Natural killer cell (primary cell): ENCODE measurements around the gene AHSP. TPM values are rescaled to one million over a fixed set of nuclear protein-coding genes. Genes with fewer than 3 reads are reported as not detected.
A peak's percentile ranks its signal among the peaks of the same experiment; 100 is the strongest.

Experiments
- ATAC-seq, 3 donors: fragments of 150-1000 bp in 2 of 3; fragments of 200-7000 bp in 1 of 3; cut with Tn5 transposase; 1 replicate in 1 of 3; 2 replicates in 2 of 3; pipeline ENCODE4 v1.10.0; 2021; ENCODE audit warnings: mild to moderate bottlenecking in 2 of 3, moderate library complexity in 2 of 3
- DNase-seq, 2 donors: peaks; one replicate each; pipeline versions ENCODE4 v3.0.0 to v3.0.0-alpha.2; 2013 to 2021; ENCODE audit warnings: mixed read lengths in 1 of 2
- H3K27ac ChIP-seq: one replicate; pipeline ENCODE4 v1.5.1; 2013; ENCODE audit warnings: mild to moderate bottlenecking, low read length
- H3K27me3 ChIP-seq: one replicate; pipeline ENCODE4 v1.6.1; 2013; ENCODE audit warnings: low read length; ENCODE audit not compliant: control insufficient read depth, insufficient read depth
- H3K36me3 ChIP-seq: one replicate; pipeline ENCODE4 v1.6.1; 2013; ENCODE audit warnings: low read length; ENCODE audit not compliant: control insufficient read depth, insufficient read depth
- H3K4me1 ChIP-seq: one replicate; pipeline ENCODE4 v1.6.1; 2013; ENCODE audit warnings: low read length; ENCODE audit not compliant: control insufficient read depth, insufficient read depth
- H3K4me3 ChIP-seq: one replicate; pipeline ENCODE4 v1.5.1; 2013; ENCODE audit warnings: low read length
- H3K9me3 ChIP-seq: one replicate; pipeline ENCODE4 v1.6.1; 2013; ENCODE audit warnings: low read length; ENCODE audit not compliant: control insufficient read depth, insufficient read depth
- H3K27ac Mint-ChIP-seq, 2 donors: one replicate each; pipeline ENCODE4 v1.8.0; 2022; ENCODE audit warnings: mild to moderate bottlenecking in 2 of 2, mixed read lengths in 2 of 2, moderate library complexity in 1 of 2
- H3K27me3 Mint-ChIP-seq, 2 donors: one replicate each; pipeline ENCODE4 v1.8.0; 2022; ENCODE audit warnings: low read depth in 2 of 2, mixed read lengths in 2 of 2
- H3K36me3 Mint-ChIP-seq: one replicate; pipeline ENCODE4 v1.8.0; 2022; ENCODE audit warnings: mixed read lengths
- H3K4me1 Mint-ChIP-seq, 2 donors: one replicate each; pipeline ENCODE4 v1.8.0; 2022; ENCODE audit warnings: mixed read lengths in 2 of 2
- H3K4me3 Mint-ChIP-seq: one replicate; pipeline ENCODE4 v1.8.0; 2022; ENCODE audit warnings: mild to moderate bottlenecking, moderate library complexity, mixed read lengths
- H3K9me3 Mint-ChIP-seq, 2 donors: one replicate each; pipeline ENCODE4 v1.8.0; 2022; ENCODE audit warnings: mixed read lengths in 2 of 2
- WGBS: methylation state at CpG from one replicate; pipeline ENCODE4 v1.1.7; 2013; ENCODE audit warnings: missing lambda C conversion rate; ENCODE audit not compliant: insufficient coverage; 5-methylcytosine and 5-hydroxymethylcytosine counted together
- intact Hi-C: fragments of 100-400 bp; cut with micrococcal nuclease; formaldehyde crosslinking; loops from one replicate; pipeline ENCODE4 v1.14.2; 2022
- total RNA-seq, 4 donors: library from RNA; stranded (reverse); fragments of 120-200 nt in 1 of 4; gene quantifications; one replicate each; pipeline versions ENCODE4 v1.2.3 to v1.2.4, GENCODE V29; 2013 to 2022
- TF ChIP-seq, protein P1 (sequence below): fragments of 200-600 bp; IDR thresholded peaks from one replicate; pipeline ENCODE4 v1.8.0; 2022; ENCODE audit warnings: antibody characterized with exemption

Gene AHSP, protein sequence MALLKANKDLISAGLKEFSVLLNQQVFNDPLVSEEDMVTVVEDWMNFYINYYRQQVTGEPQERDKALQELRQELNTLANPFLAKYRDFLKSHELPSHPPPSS
- not detected for total RNA-seq
- total RNA-seq (2013), result 0.95 TPM

DNA sequence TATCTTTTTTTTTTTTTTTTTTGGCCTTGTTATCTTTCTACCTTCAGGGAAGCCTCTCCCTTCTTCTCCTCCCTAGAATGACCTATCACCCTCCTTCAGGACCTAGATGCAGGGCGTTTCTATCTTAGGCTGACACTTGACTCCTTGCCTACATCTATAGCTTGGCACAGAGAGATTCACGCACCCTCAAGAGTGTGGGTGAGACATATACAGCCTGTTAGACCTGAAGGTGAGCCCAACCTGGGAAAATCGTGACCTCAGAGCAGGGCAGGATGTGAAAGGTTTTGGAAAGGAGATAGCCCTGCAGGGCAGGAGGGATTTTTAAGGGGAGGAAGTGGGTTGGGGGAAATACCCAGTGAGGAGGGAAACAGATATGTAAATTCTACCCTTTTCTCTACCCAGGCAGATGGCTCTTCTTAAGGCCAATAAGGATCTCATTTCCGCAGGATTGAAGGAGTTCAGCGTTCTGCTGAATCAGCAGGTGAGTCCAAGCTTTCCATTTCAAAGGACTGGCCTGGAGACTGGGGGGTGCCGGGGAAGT lies at the start of gene AHSP:
AHSP (plus strand) TSS at position 167 of the 541 bp plus-strand sequence; CDS start at position 407, 240 bp downstream.
- DNase-seq, result no peak
- WGBS, result 85% methylated on average over 6 of the region's 6 CpGs
- H3K4me3 ChIP-seq, result no peak within 1 kb of the TSS
- TF ChIP-seq, protein P1, sequence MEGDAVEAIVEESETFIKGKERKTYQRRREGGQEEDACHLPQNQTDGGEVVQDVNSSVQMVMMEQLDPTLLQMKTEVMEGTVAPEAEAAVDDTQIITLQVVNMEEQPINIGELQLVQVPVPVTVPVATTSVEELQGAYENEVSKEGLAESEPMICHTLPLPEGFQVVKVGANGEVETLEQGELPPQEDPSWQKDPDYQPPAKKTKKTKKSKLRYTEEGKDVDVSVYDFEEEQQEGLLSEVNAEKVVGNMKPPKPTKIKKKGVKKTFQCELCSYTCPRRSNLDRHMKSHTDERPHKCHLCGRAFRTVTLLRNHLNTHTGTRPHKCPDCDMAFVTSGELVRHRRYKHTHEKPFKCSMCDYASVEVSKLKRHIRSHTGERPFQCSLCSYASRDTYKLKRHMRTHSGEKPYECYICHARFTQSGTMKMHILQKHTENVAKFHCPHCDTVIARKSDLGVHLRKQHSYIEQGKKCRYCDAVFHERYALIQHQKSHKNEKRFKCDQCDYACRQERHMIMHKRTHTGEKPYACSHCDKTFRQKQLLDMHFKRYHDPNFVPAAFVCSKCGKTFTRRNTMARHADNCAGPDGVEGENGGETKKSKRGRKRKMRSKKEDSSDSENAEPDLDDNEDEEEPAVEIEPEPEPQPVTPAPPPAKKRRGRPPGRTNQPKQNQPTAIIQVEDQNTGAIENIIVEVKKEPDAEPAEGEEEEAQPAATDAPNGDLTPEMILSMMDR, result no peak
- Mint-ChIP-seq H3K4me3 (no peak within 1 kb of the TSS), H3K36me3 (no peaks in the 10 kb centered on the region), H3K27ac (no peak within 1 kb of the TSS), H3K27me3 (peaks cover 15 to 17% of the 10 kb centered on the region in 2 donors), H3K9me3 (no peaks in the 10 kb centered on the region), H3K4me1 (no peaks in the 10 kb centered on the region)
- H3K27me3 ChIP-seq, result peaks cover 5% of the 10 kb centered on the region
- no peak within 1 kb of the TSS for H3K27ac ChIP-seq
- H3K36me3 ChIP-seq, result no peaks in the 10 kb centered on the region
- H3K9me3 ChIP-seq, result no peaks in the 10 kb centered on the region
- ATAC-seq, result no peak
- peaks cover 2% of the 10 kb centered on the region for H3K4me1 ChIP-seq
- intact Hi-C loops, result no loop called here

DNA sequence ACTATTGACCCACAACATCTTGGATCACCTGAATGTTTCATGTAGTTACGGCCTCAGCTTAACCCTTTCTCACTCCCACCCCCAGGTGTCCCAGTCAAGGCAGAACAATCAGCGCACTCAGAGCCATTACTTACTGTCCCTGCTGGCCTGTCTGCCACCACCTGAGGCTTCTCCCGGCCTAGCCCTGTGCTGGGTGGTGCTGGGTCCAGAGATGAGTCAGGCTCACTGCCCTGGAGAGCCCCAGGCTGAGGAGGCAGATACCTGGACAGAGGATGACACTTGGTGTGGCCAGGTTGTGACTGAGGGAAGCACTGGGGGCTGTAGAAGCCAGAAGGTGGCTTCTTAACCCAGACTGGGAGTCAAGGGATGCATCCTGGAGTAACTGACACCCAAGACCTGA lies 48.7 kb upstream of the AHSP start:
- TF ChIP-seq, protein P1, result no peak
- H3K27me3 ChIP-seq, result no peaks in the 10 kb centered on the region
- H3K36me3 Mint-ChIP-seq, result no peaks in the 10 kb centered on the region
- H3K4me3 Mint-ChIP-seq, result no peak overlapping the region
- H3K27ac ChIP-seq, result no peak overlapping the region
- no peaks in the 10 kb centered on the region for H3K9me3 Mint-ChIP-seq
- no peaks in the 10 kb centered on the region for H3K36me3 ChIP-seq
- intact Hi-C loops, result no loop called here
- H3K9me3 ChIP-seq, result no peaks in the 10 kb centered on the region
- ATAC-seq (no peak), DNase-seq (no peak)
- no peak overlapping the region for H3K4me3 ChIP-seq
- peaks cover 24% of the 10 kb centered on the region for H3K4me1 ChIP-seq
- H3K27ac Mint-ChIP-seq, result no peak overlapping the region
- H3K27me3 Mint-ChIP-seq, result peaks cover 0 to 9% of the 10 kb centered on the region in 2 donors
- peaks cover 5 to 21% of the 10 kb centered on the region in 2 donors for H3K4me1 Mint-ChIP-seq
- WGBS, result 91% methylated on average over 3 of the region's 3 CpGs

DNA sequence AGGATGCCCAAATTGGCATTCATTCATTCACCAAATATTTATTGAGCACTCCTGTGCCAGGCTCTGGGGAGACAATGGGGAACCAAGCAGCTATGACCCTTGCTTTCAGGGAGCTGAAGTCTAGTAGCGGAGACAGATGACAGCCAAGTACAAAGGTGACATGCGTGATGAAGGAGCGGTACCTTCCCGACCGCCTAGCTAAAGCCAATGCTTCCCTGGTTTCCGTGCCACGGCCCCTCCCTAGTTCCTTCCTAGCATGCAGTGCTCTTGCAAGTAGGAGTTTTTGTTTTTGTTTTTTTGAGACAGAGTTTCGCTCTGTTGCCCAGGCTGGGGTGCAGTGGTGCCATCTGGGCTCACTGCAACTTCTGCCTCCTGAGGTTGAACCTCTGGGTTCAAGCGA lies 47.9 kb upstream of the AHSP start:
- TF ChIP-seq, protein P1, result no peak
- no peaks in the 10 kb centered on the region for H3K36me3 Mint-ChIP-seq
- peaks cover 0 to 9% of the 10 kb centered on the region in 2 donors for H3K27me3 Mint-ChIP-seq

More for the DNA sequence above, 47.9 kb upstream of the AHSP start:
- Mint-ChIP-seq H3K4me3 (peak overlapping the region; percentile 22), H3K4me1 (peaks cover 5 to 21% of the 10 kb centered on the region in 2 donors), H3K9me3 (no peaks in the 10 kb centered on the region), H3K27ac (no peak overlapping the region)
- Histone ChIP-seq H3K36me3 (no peaks in the 10 kb centered on the region), H3K9me3 (no peaks in the 10 kb centered on the region), H3K27me3 (no peaks in the 10 kb centered on the region), H3K4me1 (peaks cover 24% of the 10 kb centered on the region), H3K27ac (no peak overlapping the region), H3K4me3 (no peak overlapping the region)
- intact Hi-C loops, result no loop called here
- DNase-seq, result no peak
- ATAC-seq, result no peak
- WGBS, result 95% methylated on average over 9 of the region's 9 CpGs
